Fibroblast of lung (primary cell): ENCODE data around the gene ACLY. TPM values are rescaled to one million over a fixed set of nuclear protein-coding genes. Genes with fewer than 3 reads are reported as not detected.

Source experiments
- DNase-seq, 2 donors: peaks; one replicate each; pipeline versions ENCODE4 v3.0.0 to v3.0.0-alpha.2; 2010; ENCODE audit warnings: low read depth in 2 of 2
- H2AFZ ChIP-seq: 2 replicates; pipeline ENCODE4 v1.5.1; 2012; ENCODE audit warnings: low read length, control low read depth, inconsistent platforms
- H3K27ac ChIP-seq: 2 replicates; pipeline ENCODE4 v1.5.1; 2011; ENCODE audit warnings: low read length, control low read depth; ENCODE audit not compliant: insufficient read depth
- H3K27me3 ChIP-seq: 2 replicates; pipeline ENCODE4 v1.5.1; 2011; ENCODE audit warnings: mild to moderate bottlenecking, low read length; ENCODE audit not compliant: control insufficient read depth, insufficient read depth
- H3K36me3 ChIP-seq: 2 replicates; pipeline ENCODE4 v1.5.1; 2011; ENCODE audit warnings: low read length; ENCODE audit not compliant: control insufficient read depth, insufficient read depth
- H3K4me1 ChIP-seq: 2 replicates; pipeline ENCODE4 v1.5.1; 2011; ENCODE audit warnings: low read length; ENCODE audit not compliant: control insufficient read depth, insufficient read depth; ENCODE audit errors: extremely low read depth
- H3K4me2 ChIP-seq: 2 replicates; pipeline ENCODE4 v1.5.1; 2011; ENCODE audit warnings: low read length, control low read depth; ENCODE audit not compliant: insufficient read depth; ENCODE audit errors: extremely low read depth
- H3K4me3 ChIP-seq, 4 experiments: fragments of 200-600 bp in 1 of 4; sonication (generic) in 1 of 4; replicated peaks in 1 of 4; 2 replicates each; pipeline ENCODE4 v1.5.1; 2011 to 2016; ENCODE audit warnings: low read length in 4 of 4, low read depth in 3 of 4, mild to moderate bottlenecking in 3 of 4, control low read depth in 2 of 4, inconsistent platforms in 1 of 4, mixed read lengths in 1 of 4; ENCODE audit not compliant: insufficient read depth in 1 of 4; ENCODE audit errors: control extremely low read depth in 1 of 4
- H3K79me2 ChIP-seq: 2 replicates; pipeline ENCODE4 v1.5.1; 2012; ENCODE audit warnings: mild to moderate bottlenecking, low read length, inconsistent platforms; ENCODE audit not compliant: control insufficient read depth, insufficient read depth
- H3K9ac ChIP-seq: 2 replicates; pipeline ENCODE4 v1.5.1; 2011; ENCODE audit warnings: mild to moderate bottlenecking, low read length, control low read depth; ENCODE audit not compliant: insufficient read depth
- H3K9me3 ChIP-seq: 2 replicates; pipeline ENCODE4 v1.5.1; 2012; ENCODE audit warnings: low read depth, low read length; ENCODE audit not compliant: control insufficient read depth, insufficient read depth
- H4K20me1 ChIP-seq: 2 replicates; pipeline ENCODE4 v1.5.1; 2011; ENCODE audit warnings: low read length; ENCODE audit not compliant: control insufficient read depth, insufficient read depth; ENCODE audit errors: extremely low read depth
- EZH2 ChIP-seq: IDR thresholded peaks from 2 replicates; pipeline ENCODE4 v1.5.1; 2012; ENCODE audit warnings: low read length, control low read depth, mild to moderate bottlenecking; ENCODE audit errors: missing control alignments
- polyA plus RNA-seq, 2 donors: library from polyadenylated mRNA; depleted of rRNA in 1 of 2; stranded (reverse) in 1 of 2; unstranded in 1 of 2; fragments of >200 nt; gene quantifications; 2 replicates each; pipeline ENCODE4 v1.2.1, GENCODE V29; 2011 to 2012; ENCODE audit warnings: missing spikeins in 1 of 2
- total RNA-seq: library from RNA; depleted of rRNA; stranded (reverse); fragments of >200 nt; gene quantifications from 2 replicates; pipeline ENCODE4 v1.2.1, GENCODE V29; 2014
- TF ChIP-seq, protein P1 (sequence below), 2 donors: IDR thresholded peaks in 1 of 2; conservative IDR thresholded peaks in 1 of 2; 1 replicate in 1 of 2; 2 replicates in 1 of 2; pipeline ENCODE4 v1.5.1; 2011 to 2012; ENCODE audit warnings: low read length in 2 of 2, control low read depth in 1 of 2, inconsistent platforms in 1 of 2, low read depth in 1 of 2, mild to moderate bottlenecking in 1 of 2

Gene ACLY
- total and polyA plus RNA-seq, 2 donors (not counting 1 experiment from before 2014, with no cell fraction given), result 225 to 312 TPM

DNA sequence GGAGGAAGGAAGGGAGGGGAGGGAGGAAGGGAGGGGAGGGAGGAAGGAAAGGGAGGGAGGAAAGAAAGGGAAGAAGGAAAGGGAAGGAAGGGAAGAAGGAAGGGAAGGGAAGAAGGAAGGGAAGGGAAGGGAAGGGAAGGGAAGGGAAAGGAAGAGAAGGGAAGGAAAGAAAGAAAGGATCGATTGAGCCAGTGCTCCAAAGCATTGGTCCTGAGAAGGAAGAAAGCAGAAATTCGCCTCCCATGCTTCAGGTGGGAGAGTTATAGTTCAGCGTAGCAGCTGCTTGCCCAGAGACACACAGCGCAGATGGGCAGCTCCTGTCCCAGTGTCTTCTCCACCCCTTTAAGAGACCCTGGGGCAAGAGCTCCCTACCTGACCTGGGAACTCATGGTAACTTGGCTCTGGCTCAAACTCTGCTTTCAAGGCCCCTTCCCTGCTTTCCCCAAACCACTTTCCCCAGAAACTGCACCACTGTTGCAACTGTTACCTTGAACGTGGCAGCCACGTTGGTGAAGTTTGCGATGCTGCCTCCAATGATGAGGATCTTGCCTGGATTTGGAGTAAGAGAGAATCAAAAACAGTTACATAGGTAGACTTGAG is 14.4 kb downstream of the ACLY start:
- Histone ChIP-seq H3K27ac (no peak overlapping the region), H2AFZ (no peak overlapping the region), H3K9ac (no peak overlapping the region), H3K36me3 (peaks cover 41% of the 10 kb centered on the region), H3K4me3 (no peak overlapping the region), H3K4me2 (no peak overlapping the region), H3K27me3 (no peaks in the 10 kb centered on the region), H4K20me1 (no peaks in the 10 kb centered on the region), H3K4me1 (peaks cover 21% of the 10 kb centered on the region), H3K79me2 (peaks cover 8% of the 10 kb centered on the region), H3K9me3 (no peaks in the 10 kb centered on the region)
- no peak for DNase-seq
- TF ChIP-seq, protein P1, sequence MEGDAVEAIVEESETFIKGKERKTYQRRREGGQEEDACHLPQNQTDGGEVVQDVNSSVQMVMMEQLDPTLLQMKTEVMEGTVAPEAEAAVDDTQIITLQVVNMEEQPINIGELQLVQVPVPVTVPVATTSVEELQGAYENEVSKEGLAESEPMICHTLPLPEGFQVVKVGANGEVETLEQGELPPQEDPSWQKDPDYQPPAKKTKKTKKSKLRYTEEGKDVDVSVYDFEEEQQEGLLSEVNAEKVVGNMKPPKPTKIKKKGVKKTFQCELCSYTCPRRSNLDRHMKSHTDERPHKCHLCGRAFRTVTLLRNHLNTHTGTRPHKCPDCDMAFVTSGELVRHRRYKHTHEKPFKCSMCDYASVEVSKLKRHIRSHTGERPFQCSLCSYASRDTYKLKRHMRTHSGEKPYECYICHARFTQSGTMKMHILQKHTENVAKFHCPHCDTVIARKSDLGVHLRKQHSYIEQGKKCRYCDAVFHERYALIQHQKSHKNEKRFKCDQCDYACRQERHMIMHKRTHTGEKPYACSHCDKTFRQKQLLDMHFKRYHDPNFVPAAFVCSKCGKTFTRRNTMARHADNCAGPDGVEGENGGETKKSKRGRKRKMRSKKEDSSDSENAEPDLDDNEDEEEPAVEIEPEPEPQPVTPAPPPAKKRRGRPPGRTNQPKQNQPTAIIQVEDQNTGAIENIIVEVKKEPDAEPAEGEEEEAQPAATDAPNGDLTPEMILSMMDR (conservative IDR thresholded peaks at IDR 0.05 in 1 of 2, IDR thresholded peaks at IDR 0.05 in 1 of 2; ENCODE audit: low read depth in 1 of 2, low read length in 2 of 2), result no peak
- TF ChIP-seq EZH2, result no peak

DNA sequence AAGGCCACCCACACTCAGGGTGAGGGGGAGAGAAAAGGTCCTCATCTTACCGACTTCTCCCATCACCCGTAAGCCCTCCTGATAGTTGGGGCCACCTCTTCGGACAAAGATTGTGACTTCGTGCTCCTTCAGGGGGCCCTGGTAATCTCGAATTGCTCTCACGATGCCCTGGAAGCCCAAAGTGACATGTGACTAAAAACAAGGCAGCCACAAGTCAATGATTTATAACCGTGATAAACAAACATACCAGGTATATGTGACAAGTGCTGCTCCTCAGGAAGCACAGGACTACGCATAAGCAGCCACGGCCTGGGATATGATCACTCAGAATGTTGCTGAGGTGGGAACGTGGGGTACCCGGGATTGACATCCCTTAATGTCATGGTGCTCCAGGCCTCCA is 17.1 kb downstream of the ACLY start:
- Histone ChIP-seq H4K20me1 (no peaks in the 10 kb centered on the region), H3K4me2 (no peak overlapping the region), H2AFZ (no peak overlapping the region), H3K4me3 (no peak overlapping the region), H3K27ac (no peak overlapping the region), H3K27me3 (no peaks in the 10 kb centered on the region), H3K9ac (no peak overlapping the region), H3K79me2 (peaks cover 2% of the 10 kb centered on the region), H3K4me1 (peaks cover under 1% of the 10 kb centered on the region), H3K9me3 (no peaks in the 10 kb centered on the region), H3K36me3 (peaks cover 40% of the 10 kb centered on the region)
- TF ChIP-seq EZH2, result no peak
- TF ChIP-seq, protein P1 (conservative IDR thresholded peaks at IDR 0.05 in 1 of 2, IDR thresholded peaks at IDR 0.05 in 1 of 2; ENCODE audit: low read depth in 1 of 2, low read length in 2 of 2), result no peak
- no peak for DNase-seq

DNA sequence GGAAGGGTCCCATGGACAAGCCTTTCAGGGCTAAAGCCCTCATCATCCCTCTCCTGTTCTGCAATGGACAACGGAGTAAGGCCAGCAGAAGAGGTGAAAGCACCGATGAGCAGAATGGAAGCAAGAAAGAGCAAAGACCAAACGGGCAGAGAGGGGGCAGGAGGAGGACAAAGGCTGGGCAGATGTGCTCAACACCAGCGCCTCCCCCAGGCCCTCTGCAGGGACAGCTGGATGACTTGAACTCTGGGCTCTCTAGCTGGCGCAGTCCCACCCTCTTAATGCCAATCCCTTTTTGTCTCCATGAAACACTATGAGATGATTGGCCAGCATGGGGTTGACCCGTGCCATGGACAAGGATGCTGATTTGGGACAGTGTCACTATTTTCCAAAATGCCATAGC is 22.0 kb downstream of the ACLY start:
- Histone ChIP-seq H3K79me2 (peaks cover 4% of the 10 kb centered on the region), H4K20me1 (no peaks in the 10 kb centered on the region), H3K27me3 (no peaks in the 10 kb centered on the region), H3K36me3 (peaks cover 38% of the 10 kb centered on the region), H3K9ac (no peak overlapping the region), H3K9me3 (no peaks in the 10 kb centered on the region), H3K4me3 (no peak overlapping the region), H3K4me1 (peaks cover 15% of the 10 kb centered on the region), H3K4me2 (no peak overlapping the region), H3K27ac (no peak overlapping the region), H2AFZ (no peak overlapping the region)
- TF ChIP-seq, protein P1 (conservative IDR thresholded peaks at IDR 0.05 in 1 of 2, IDR thresholded peaks at IDR 0.05 in 1 of 2; ENCODE audit: low read depth in 1 of 2, low read length in 2 of 2), result no peak
- TF ChIP-seq EZH2, result no peak
- DNase-seq, result no peak
